Measurements from ENCODE around the gene RANGAP1.

DNA sequence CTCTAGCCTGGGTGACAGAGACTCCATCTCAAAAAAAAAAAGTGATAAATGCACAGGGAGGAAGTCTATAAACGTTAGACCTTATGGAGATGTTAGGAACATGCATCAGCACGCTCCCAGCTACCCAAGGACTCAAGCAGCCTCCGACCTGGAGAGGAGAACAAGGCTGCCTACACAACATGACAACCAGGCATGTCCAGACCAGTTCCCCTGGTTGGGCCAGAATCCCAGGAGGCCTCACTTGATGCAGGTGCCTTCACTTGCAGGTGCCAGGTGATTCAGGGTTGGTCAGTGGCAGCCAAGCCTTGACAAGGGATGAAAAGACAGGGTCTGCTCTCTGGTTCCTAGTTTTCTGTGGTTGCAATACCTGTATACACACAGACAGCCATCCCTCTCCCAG is 5.9 kb downstream of the RANGAP1 start:
- no peak for TF ChIP-seq CEBPB (IDR thresholded peaks at IDR 0.05; ENCODE audit: low read depth, low read length)
- TF ChIP-seq, protein P1, sequence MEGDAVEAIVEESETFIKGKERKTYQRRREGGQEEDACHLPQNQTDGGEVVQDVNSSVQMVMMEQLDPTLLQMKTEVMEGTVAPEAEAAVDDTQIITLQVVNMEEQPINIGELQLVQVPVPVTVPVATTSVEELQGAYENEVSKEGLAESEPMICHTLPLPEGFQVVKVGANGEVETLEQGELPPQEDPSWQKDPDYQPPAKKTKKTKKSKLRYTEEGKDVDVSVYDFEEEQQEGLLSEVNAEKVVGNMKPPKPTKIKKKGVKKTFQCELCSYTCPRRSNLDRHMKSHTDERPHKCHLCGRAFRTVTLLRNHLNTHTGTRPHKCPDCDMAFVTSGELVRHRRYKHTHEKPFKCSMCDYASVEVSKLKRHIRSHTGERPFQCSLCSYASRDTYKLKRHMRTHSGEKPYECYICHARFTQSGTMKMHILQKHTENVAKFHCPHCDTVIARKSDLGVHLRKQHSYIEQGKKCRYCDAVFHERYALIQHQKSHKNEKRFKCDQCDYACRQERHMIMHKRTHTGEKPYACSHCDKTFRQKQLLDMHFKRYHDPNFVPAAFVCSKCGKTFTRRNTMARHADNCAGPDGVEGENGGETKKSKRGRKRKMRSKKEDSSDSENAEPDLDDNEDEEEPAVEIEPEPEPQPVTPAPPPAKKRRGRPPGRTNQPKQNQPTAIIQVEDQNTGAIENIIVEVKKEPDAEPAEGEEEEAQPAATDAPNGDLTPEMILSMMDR (conservative IDR thresholded peaks at IDR 0.05; ENCODE audit: low read depth, low read length), result no peak
